ENCODE data around the gene STKLD1.

GRCh38 chr9:133420392-133420827 lies 44.2 kb downstream of the STKLD1 start:
- no peak for TF ChIP-seq GATA3 (IDR thresholded peaks at IDR 0.05; ENCODE audit: low read depth, low read length)
- no peak for TF ChIP-seq GATA2 (IDR thresholded peaks at IDR 0.05; ENCODE audit: low read depth, low read length)

Data from SH-SY5Y (cell line).